Midbrain (tissue), 1 donor: Measurements from ENCODE around the gene PEX11B.

Source experiments
- DNase-seq: peaks from one replicate; lab custom pipeline; 2025; lab: John Stamatoyannopoulos, UW

PEX11B gene

GRCh38 chr1:145871994-145872924 is 46.3 kb downstream of the PEX11B start:
- peak; percentile 53 for DNase-seq

GRCh38 chr1:145868232-145868631 is 50.3 kb downstream of the PEX11B start:
- DNase-seq: no peak

- no peak for DNase-seq
These were observed 55.1 kb downstream of the PEX11B start for GRCh38 chr1:145863282-145864018.
